ENCODE data around the gene VRTN.

DNA sequence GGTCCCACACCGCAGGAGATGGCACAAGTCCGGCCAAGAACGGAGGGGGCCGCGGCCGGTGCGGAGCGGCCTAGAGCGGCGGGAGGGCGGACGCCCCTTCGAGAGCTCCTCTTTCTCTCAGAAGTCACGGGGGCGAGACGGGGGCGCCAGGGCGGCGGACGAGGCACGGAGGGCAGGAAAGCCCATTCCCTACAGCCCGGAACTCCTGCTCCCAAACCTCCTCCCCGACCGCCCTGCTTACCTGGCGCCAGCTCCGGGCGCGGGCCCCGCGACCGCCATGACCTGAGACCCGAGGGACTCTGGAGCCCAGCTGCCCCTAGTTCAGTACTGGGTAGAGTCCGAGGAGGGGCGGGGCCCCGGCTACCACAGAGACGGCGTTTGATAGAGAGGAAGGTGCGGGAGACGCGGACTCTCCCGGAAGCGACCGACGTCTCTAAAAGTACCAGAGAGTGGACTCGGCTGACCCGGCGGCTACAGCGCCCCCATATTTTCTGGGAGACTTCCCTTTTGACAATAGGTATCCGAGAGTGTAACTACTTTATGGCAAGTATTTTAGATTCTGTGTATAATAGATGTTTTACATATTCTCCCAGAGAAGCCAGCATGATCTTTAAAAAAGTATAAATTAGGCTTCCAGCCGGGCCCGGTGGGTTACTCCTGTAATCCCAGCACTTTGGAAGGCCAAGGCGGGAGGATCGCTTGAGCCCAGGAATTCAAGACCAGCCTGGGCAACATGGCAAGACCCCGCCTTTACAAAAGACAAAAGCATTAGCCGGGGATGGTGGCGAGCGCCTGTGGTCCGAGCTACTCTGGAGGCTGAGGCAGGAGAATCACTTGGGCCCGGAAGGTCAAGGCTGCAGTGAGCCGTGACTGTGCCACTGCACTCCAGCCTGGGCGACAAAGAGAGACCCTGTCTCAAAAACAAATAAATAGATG lies 45.4 kb upstream of the VRTN start, which contains the start of gene ABCD4:
- TF ChIP-seq CHD4 (IDR thresholded peaks at IDR 0.05; ENCODE audit: borderline replicate concordance, low read length) (no peak), EZH2 (conservative IDR thresholded peaks at IDR 0.05; ENCODE audit: low read depth, low read length) (no peak), JUND (CRISPR knock-in tag; IDR thresholded peaks at IDR 0.05) (no peak)
- TF ChIP-seq, protein P1, sequence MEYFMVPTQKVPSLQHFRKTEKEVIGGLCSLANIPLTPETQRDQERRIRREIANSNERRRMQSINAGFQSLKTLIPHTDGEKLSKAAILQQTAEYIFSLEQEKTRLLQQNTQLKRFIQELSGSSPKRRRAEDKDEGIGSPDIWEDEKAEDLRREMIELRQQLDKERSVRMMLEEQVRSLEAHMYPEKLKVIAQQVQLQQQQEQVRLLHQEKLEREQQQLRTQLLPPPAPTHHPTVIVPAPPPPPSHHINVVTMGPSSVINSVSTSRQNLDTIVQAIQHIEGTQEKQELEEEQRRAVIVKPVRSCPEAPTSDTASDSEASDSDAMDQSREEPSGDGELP (IDR thresholded peaks at IDR 0.05; ENCODE audit: borderline replicate concordance, low read depth), result peak; percentile 58; the same call in 1 of the 2 replicates
- TF ChIP-seq, protein P2, sequence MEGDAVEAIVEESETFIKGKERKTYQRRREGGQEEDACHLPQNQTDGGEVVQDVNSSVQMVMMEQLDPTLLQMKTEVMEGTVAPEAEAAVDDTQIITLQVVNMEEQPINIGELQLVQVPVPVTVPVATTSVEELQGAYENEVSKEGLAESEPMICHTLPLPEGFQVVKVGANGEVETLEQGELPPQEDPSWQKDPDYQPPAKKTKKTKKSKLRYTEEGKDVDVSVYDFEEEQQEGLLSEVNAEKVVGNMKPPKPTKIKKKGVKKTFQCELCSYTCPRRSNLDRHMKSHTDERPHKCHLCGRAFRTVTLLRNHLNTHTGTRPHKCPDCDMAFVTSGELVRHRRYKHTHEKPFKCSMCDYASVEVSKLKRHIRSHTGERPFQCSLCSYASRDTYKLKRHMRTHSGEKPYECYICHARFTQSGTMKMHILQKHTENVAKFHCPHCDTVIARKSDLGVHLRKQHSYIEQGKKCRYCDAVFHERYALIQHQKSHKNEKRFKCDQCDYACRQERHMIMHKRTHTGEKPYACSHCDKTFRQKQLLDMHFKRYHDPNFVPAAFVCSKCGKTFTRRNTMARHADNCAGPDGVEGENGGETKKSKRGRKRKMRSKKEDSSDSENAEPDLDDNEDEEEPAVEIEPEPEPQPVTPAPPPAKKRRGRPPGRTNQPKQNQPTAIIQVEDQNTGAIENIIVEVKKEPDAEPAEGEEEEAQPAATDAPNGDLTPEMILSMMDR (CRISPR knock-in tag; IDR thresholded peaks at IDR 0.05), result peak; percentile 78
- TF ChIP-seq, protein P3, sequence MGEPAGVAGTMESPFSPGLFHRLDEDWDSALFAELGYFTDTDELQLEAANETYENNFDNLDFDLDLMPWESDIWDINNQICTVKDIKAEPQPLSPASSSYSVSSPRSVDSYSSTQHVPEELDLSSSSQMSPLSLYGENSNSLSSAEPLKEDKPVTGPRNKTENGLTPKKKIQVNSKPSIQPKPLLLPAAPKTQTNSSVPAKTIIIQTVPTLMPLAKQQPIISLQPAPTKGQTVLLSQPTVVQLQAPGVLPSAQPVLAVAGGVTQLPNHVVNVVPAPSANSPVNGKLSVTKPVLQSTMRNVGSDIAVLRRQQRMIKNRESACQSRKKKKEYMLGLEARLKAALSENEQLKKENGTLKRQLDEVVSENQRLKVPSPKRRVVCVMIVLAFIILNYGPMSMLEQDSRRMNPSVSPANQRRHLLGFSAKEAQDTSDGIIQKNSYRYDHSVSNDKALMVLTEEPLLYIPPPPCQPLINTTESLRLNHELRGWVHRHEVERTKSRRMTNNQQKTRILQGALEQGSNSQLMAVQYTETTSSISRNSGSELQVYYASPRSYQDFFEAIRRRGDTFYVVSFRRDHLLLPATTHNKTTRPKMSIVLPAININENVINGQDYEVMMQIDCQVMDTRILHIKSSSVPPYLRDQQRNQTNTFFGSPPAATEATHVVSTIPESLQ (CRISPR knock-in tag; conservative IDR thresholded peaks at IDR 0.05), result peak; percentile 41; the same call in 1 of the 2 replicates

All from HepG2 (cell line).